OCI-LY7 (cell line): ENCODE data around the gene C8A. TPM values are rescaled to one million over a fixed set of nuclear protein-coding genes. Genes with fewer than 3 reads are reported as not detected.

Source experiments
- BruUV-seq: library from RNA; stranded (reverse); fragments of 400-500 nt; replicated peaks from 2 replicates; lab custom pipeline; 2021; lab: Mats Ljungman, UMichigan
- CTCF ChIA-PET: fragments of 300-600 bp; sonication (Branson Sonifier 250); formaldehyde crosslinking; loops from one replicate; lab custom pipeline; 2022; ENCODE audit warnings: antibody characterized with exemption; ENCODE audit not compliant: unreplicated experiment; lab: Charles Lee
- POLR2A ChIA-PET: fragments of 300-600 bp; sonication (Branson Sonifier 250); formaldehyde crosslinking; loops from one replicate; lab custom pipeline; 2022; ENCODE audit warnings: antibody characterized with exemption; lab: Charles Lee
- DNase-seq: peaks from one replicate; pipeline ENCODE4 v3.0.0-alpha.2; 2015; ENCODE audit warnings: low spot score
- H2AFZ ChIP-seq: fragments of 200-600 bp; sonication (generic), shearing (Covaris generic); 2 replicates; pipeline ENCODE4 v1.6.1; 2014; ENCODE audit warnings: mild to moderate bottlenecking, antibody characterized with exemption, low read length, moderate library complexity
- H3K27ac ChIP-seq: fragments of 200-600 bp; sonication (generic); 2 replicates; pipeline ENCODE4 v1.5.1; 2014; ENCODE audit warnings: mixed run types, low read depth, mild to moderate bottlenecking, moderate library complexity, low read length, inconsistent platforms; ENCODE audit not compliant: poor library complexity, severe bottlenecking
- H3K36me3 ChIP-seq: fragments of 200-600 bp; sonication (generic); 2 replicates; pipeline ENCODE4 v1.6.1; 2014; ENCODE audit warnings: mild to moderate bottlenecking, antibody characterized with exemption, low read length, moderate library complexity, mixed read lengths; ENCODE audit not compliant: insufficient read depth
- H3K4me1 ChIP-seq: fragments of 200-600 bp; sonication (generic); 2 replicates; pipeline ENCODE4 v1.5.1; 2014; ENCODE audit warnings: mild to moderate bottlenecking, low read length; ENCODE audit not compliant: insufficient read depth, poor library complexity, severe bottlenecking
- H3K4me2 ChIP-seq: fragments of 200-600 bp; sonication (generic); 2 replicates; pipeline ENCODE4 v1.6.1; 2014; ENCODE audit warnings: mild to moderate bottlenecking, low read length
- H3K4me3 ChIP-seq: fragments of 200-600 bp; sonication (generic); 2 replicates; pipeline ENCODE4 v1.5.1; 2014; ENCODE audit warnings: mild to moderate bottlenecking, low read depth, low read length; ENCODE audit not compliant: poor library complexity, severe bottlenecking
- H3K79me2 ChIP-seq: fragments of 200-600 bp; sonication (generic); 2 replicates; pipeline ENCODE4 v1.6.1; 2016; ENCODE audit warnings: low read depth, mild to moderate bottlenecking, low read length, moderate library complexity, mixed read lengths; ENCODE audit not compliant: insufficient read depth
- H3K9me2 ChIP-seq: fragments of 200-600 bp; sonication (generic); 2 replicates; pipeline ENCODE4 v1.6.1; 2016; ENCODE audit warnings: mild to moderate bottlenecking, low read length, mixed read lengths; ENCODE audit not compliant: insufficient read depth
- H3K9me3 ChIP-seq: fragments of 200-600 bp; sonication (generic); 2 replicates; pipeline ENCODE4 v1.6.1; 2014; ENCODE audit warnings: mild to moderate bottlenecking, mixed run types, low read length, mixed read lengths
- H4K20me1 ChIP-seq: fragments of 200-600 bp; sonication (generic); 2 replicates; pipeline ENCODE4 v1.6.1; 2014; ENCODE audit warnings: mild to moderate bottlenecking, antibody characterized with exemption, low read length, moderate library complexity, mixed read lengths; ENCODE audit not compliant: insufficient read depth
- EZH2phosphoT487 ChIP-seq: fragments of 200-600 bp; sonication (generic); IDR thresholded peaks from 2 replicates; pipeline ENCODE4 v1.6.1; 2018; ENCODE audit warnings: low read depth, borderline replicate concordance, mild to moderate bottlenecking, mixed run types, antibody characterized with exemption, low read length, moderate library complexity, mixed read lengths
- intact Hi-C: fragments of 100-400 bp; cut with micrococcal nuclease; formaldehyde crosslinking; loops from one replicate; pipeline ENCODE4 v1.10.0; 2022; ENCODE audit not compliant: unreplicated experiment
- total RNA-seq, 2 experiments: library from RNA; depleted of rRNA in 1 of 2; stranded (reverse); fragments of >200 nt in 1 of 2; shearing (Covaris generic) in 1 of 2; gene quantifications; 2 replicates each; pipeline ENCODE4 v1.2.3, GENCODE V29; 2014 to 2022
- TF ChIP-seq, protein P1 (sequence below): fragments of 200-600 bp; sonication (generic); conservative IDR thresholded peaks from 2 replicates; pipeline ENCODE4 v1.5.1; 2014; ENCODE audit warnings: mild to moderate bottlenecking, antibody characterized with exemption, low read length, moderate library complexity, mixed read lengths

C8A gene
- total RNA-seq, 2 experiments from 2014 or later, result not detected

GRCh38 chr1:56834137-56834900 lies 20.3 kb upstream of the C8A start:
- ChIA-PET POLR2A (interaction anchor here (0.7 kb wide), 1 partner anchor 1468 kb away, joined by 4 read pairs; no protein-coding TSS in a partner anchor), CTCF (no interaction called here)
- no peaks in the 10 kb centered on the region for H3K9me3 ChIP-seq
- no peak overlapping the region for H2AFZ ChIP-seq
- no peak overlapping the region for H3K27ac ChIP-seq
- no peaks in the 10 kb centered on the region for H3K79me2 ChIP-seq
- H4K20me1 ChIP-seq, result no peaks in the 10 kb centered on the region
- no peaks in the 10 kb centered on the region for H3K9me2 ChIP-seq
- H3K4me1 ChIP-seq, result no peaks in the 10 kb centered on the region
- intact Hi-C loops, result no loop called here
- no peaks in the 10 kb centered on the region for H3K36me3 ChIP-seq
- DNase-seq, result no peak
- no peak overlapping the region for H3K4me2 ChIP-seq
- BruUV-seq, result no TSS peak
- no peak overlapping the region for H3K4me3 ChIP-seq
- TF ChIP-seq, protein P1, sequence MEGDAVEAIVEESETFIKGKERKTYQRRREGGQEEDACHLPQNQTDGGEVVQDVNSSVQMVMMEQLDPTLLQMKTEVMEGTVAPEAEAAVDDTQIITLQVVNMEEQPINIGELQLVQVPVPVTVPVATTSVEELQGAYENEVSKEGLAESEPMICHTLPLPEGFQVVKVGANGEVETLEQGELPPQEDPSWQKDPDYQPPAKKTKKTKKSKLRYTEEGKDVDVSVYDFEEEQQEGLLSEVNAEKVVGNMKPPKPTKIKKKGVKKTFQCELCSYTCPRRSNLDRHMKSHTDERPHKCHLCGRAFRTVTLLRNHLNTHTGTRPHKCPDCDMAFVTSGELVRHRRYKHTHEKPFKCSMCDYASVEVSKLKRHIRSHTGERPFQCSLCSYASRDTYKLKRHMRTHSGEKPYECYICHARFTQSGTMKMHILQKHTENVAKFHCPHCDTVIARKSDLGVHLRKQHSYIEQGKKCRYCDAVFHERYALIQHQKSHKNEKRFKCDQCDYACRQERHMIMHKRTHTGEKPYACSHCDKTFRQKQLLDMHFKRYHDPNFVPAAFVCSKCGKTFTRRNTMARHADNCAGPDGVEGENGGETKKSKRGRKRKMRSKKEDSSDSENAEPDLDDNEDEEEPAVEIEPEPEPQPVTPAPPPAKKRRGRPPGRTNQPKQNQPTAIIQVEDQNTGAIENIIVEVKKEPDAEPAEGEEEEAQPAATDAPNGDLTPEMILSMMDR, result no peak
- TF ChIP-seq EZH2phosphoT487, result no peak

DNA sequence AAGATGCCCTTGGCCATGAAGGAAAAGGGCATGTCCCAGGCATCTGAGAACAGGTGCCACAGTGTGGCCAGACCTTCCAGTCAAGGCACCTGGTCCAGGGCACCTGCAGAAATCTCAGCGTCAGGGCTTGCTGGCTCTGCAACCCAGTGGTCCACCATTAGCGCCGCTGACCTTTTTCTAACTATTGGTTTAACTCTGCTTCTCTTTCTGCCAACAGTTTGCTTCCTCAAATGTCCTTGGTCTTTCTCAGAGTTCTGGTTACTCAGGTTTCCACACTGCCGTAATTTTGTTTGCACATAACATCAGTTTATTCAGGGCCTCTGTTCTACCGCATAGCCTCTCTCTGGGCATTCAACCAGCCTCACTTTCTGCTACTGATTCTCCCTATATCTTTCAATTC lies 18.9 kb upstream of the C8A start:
- TF ChIP-seq, protein P1, result no peak
- no peak for TF ChIP-seq EZH2phosphoT487
- no peaks in the 10 kb centered on the region for H4K20me1 ChIP-seq
- POLR2A ChIA-PET, result no interaction called here
- CTCF ChIA-PET, result no interaction called here
- DNase-seq, result no peak
- no peaks in the 10 kb centered on the region for H3K9me2 ChIP-seq
- no peaks in the 10 kb centered on the region for H3K79me2 ChIP-seq
- no TSS peak for BruUV-seq
- no peak overlapping the region for H3K4me2 ChIP-seq
- H3K4me3 ChIP-seq, result no peak overlapping the region
- H2AFZ ChIP-seq, result no peak overlapping the region
- H3K36me3 ChIP-seq, result no peaks in the 10 kb centered on the region
- H3K4me1 ChIP-seq, result no peaks in the 10 kb centered on the region
- intact Hi-C loops, result no loop called here
- H3K27ac ChIP-seq, result no peak overlapping the region
- H3K9me3 ChIP-seq, result no peaks in the 10 kb centered on the region

GRCh38 chr1:56836359-56836758 lies 18.2 kb upstream of the C8A start:
- intact Hi-C loops, result no loop called here
- no peak overlapping the region for H2AFZ ChIP-seq
- H3K9me2 ChIP-seq, result no peaks in the 10 kb centered on the region
- no peaks in the 10 kb centered on the region for H3K9me3 ChIP-seq
- no TSS peak for BruUV-seq
- TF ChIP-seq EZH2phosphoT487, result no peak
- TF ChIP-seq, protein P1, result no peak
- no peaks in the 10 kb centered on the region for H4K20me1 ChIP-seq
- no peak overlapping the region for H3K27ac ChIP-seq
- POLR2A ChIA-PET, result no interaction called here
- H3K36me3 ChIP-seq, result no peaks in the 10 kb centered on the region
- no peak overlapping the region for H3K4me3 ChIP-seq
- no peaks in the 10 kb centered on the region for H3K79me2 ChIP-seq
- no peaks in the 10 kb centered on the region for H3K4me1 ChIP-seq
- DNase-seq, result no peak
- CTCF ChIA-PET, result no interaction called here
- no peak overlapping the region for H3K4me2 ChIP-seq
